Choroid plexus epithelial cell (primary cell): ENCODE data around the gene HIBADH.

Experiments
- DNase-seq: peaks from one replicate; pipeline ENCODE4 v3.0.0-alpha.2; 2010; ENCODE audit warnings: low read depth
- H3K4me3 ChIP-seq: 2 replicates; pipeline ENCODE4 v1.5.1; 2011; ENCODE audit warnings: low read depth, mild to moderate bottlenecking, control low read depth, low read length, moderate library complexity
- TF ChIP-seq, protein P1 (sequence below): conservative IDR thresholded peaks from 2 replicates; pipeline ENCODE4 v1.5.1; 2011; ENCODE audit warnings: low read depth, mild to moderate bottlenecking, control low read depth, inconsistent platforms, low read length, moderate library complexity

HIBADH gene

DNA sequence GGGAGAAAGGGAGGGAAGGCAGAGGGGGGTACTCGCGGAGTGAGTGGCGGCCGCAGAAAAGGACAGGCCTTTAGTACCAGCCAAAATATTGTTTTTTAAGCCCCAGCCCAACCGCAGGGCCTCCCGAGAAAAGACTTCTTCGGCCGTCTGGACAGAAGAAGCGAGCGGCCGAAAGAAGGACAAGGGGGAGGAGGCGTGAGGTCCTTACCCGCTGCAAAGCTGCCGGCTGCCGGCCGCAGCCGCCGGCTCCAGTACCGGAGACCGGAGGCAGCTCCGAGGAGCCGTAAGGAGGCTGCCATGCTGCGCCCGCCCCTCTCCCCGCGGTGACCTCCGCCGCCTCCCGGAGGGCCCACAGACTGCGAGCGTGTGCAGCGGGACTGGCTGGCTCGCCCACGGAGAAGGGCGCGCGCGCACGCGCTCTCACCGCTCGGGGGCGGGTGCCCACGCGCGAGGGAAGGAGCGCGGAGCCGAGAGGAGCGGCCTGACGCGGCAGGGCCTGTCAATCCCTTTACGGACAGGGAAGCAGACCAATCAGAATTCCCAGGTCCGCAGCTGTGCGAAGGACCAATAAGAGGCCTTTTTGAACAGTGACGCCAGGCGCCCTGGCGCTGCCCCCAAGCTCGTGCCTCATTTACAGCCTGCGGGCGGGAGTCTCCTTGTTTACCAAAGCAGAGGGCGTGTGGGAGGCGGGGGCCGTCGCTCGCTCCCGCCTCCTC is at the start of gene HIBADH:
HIBADH (minus strand) TSS at position 394 of the 716 bp plus-strand sequence; CDS start at position 299, 95 bp downstream.
- TF ChIP-seq, protein P1, sequence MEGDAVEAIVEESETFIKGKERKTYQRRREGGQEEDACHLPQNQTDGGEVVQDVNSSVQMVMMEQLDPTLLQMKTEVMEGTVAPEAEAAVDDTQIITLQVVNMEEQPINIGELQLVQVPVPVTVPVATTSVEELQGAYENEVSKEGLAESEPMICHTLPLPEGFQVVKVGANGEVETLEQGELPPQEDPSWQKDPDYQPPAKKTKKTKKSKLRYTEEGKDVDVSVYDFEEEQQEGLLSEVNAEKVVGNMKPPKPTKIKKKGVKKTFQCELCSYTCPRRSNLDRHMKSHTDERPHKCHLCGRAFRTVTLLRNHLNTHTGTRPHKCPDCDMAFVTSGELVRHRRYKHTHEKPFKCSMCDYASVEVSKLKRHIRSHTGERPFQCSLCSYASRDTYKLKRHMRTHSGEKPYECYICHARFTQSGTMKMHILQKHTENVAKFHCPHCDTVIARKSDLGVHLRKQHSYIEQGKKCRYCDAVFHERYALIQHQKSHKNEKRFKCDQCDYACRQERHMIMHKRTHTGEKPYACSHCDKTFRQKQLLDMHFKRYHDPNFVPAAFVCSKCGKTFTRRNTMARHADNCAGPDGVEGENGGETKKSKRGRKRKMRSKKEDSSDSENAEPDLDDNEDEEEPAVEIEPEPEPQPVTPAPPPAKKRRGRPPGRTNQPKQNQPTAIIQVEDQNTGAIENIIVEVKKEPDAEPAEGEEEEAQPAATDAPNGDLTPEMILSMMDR: no peak
- peak; percentile 100 for DNase-seq
- peak within 1 kb of the TSS; percentile 85 for H3K4me3 ChIP-seq

DNA sequence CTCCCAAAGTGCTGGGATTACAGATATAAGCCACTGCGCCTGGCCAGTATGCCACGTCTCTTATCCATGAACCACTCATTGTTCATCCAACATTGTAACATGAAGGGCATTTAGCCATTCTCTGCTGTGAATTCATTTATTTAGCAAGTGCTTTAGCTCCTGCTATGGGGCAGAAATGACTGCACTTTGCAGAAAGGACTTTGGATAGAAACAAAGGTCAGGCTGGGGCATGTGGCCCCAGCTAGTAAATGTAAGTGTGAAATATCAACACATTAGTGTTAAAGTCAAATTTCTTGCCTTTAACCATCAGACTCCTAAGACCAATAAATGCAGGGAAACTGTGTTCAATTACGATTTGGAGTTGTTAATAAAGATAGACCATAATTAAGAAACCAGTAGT is 49.5 kb upstream of the HIBADH start:
- no peak overlapping the region for H3K4me3 ChIP-seq
- DNase-seq: no peak
- TF ChIP-seq, protein P1: no peak

DNA sequence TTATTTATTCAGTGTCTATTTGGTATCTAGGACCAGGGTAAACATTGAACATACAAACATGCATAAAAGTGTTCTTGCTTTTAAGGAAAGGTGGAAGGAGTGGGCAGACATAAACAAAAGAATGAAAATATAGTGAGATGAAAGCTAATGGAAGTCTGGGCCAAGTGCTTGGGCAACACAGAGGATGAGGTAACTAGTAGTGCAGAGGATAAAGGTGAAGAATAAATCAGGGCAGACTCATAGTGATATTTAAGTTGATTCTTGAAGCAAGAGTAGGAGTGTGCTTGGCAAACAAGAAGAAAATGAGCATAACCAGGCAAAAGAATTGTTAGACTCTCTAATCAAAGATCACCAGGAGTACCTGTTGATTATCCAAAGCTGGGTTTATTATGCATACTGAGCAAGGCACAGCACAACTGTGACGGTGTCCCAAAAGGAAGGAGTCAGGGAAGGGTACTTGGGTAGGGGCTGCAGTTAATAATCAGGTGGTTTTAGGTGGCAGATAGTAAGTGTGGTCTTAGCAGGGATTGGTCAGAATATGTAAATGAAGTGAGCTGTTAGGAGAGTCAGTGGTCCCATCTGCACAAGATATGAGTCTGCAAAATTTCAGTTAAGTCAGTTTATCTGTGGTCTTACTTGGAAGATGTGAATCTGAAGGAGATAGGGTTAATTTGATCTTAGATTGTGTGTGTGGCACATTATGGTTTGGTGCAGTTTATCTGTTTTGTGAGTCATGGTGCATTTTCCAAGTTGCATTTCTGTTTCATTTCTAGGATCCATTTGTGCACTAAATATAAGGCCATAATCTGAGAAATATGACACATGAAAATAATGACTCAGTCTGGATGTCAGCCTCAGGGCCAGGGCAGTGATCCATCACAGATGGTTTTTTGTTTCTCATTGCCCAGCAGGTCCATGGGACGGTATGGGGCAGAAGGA is 46.7 kb upstream of the HIBADH start:
- TF ChIP-seq, protein P1: no peak
- DNase-seq: peak; percentile 57
- no peak overlapping the region for H3K4me3 ChIP-seq

DNA sequence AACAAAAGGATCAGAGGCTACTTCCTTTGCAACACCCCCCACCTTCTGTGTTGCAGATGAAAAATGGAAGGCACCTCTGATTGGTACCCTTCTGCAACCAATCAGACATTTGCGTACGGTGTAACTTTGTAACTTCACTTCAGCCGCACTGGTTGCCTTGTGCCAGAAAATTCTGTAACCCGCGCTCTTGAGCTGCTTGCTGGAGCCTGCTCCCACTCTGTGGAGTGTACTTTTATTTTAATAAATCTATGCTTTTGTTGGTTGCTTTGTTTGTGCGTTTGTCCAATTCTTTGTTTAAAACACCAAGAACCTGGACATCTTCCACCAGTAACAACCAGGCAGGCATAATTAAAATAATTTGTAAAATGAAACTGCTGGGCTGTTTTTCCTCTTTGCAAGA is 45.8 kb upstream of the HIBADH start:
- TF ChIP-seq, protein P1: no peak
- no peak for DNase-seq
- H3K4me3 ChIP-seq: no peak overlapping the region

DNA sequence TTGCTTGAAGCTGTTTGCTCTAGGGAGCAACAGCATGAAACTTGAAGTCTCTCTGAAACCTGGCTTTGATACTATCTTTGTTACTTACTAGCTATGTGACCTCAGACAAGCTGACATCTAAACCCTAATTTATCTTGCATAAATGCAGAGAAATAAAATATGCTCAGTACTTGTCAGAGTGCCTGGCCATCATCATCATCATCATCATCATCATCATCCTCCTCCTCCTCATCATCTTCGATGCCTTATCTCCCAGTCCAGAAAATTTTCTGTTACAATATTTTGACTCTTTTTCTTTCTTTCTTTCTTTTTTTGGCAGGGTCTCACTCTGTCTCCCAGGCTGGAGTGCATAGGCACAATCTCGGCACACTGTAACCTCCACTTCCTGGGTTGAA is 42.5 kb upstream of the HIBADH start:
- TF ChIP-seq, protein P1: no peak
- no peak for DNase-seq
- no peak overlapping the region for H3K4me3 ChIP-seq

DNA sequence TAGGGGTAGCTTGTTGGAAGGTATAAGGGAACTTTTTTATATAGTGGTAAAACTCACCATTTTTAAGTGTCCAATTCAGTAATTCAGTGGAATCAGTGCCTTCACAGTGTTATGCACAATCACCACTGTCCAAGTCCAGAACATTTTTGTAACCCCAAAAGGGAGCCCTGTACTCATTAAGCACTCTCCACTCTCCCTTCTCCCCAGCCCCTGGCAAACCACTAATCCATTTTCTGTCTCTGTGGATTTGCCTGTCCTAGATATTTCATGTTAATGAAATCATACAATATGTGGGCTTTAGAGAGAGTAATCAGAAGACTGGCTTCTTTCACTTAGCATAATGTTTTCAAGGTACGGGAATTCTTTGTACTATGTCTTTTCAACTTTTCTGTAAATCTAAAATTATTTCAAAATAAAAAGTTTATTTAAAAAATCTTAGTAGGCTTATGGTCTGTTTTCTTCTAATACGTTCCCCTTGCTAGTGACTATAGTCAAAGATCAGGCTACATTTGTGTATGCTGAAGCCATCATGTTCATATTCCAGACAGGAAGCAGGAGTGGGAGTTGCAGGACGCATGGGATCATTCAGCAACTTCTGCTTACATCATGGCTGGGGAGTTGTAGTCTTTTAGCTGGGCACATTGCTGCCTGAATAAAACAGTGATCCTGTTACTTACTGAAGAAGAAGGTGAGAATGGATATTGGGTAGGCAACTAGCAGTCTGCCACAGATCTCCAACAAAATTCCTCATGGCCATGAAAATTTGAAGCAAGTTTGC is 41.9 kb upstream of the HIBADH start:
- DNase-seq: no peak
- H3K4me3 ChIP-seq: no peak overlapping the region
- TF ChIP-seq, protein P1: no peak
